AG09319 (cell line): ENCODE results near the gene SLC9A9.

Experiments used
- DNase-seq: peaks from one replicate; pipeline ENCODE4 v3.0.0-alpha.2; 2010; ENCODE audit warnings: low read depth; ENCODE audit errors: extremely low read depth
- CTCF ChIP-seq: IDR thresholded peaks from 2 replicates; pipeline ENCODE4 v1.5.1; 2011; ENCODE audit warnings: low read depth, mild to moderate bottlenecking, inconsistent platforms, low read length, moderate library complexity

Gene SLC9A9

GRCh38 chr3:143497382-143497781 lies 350.9 kb downstream of the SLC9A9 start:
- no peak for TF ChIP-seq CTCF
- no peak for DNase-seq

GRCh38 chr3:143496191-143496590 lies 352.1 kb downstream of the SLC9A9 start:
- no peak for TF ChIP-seq CTCF
- no peak for DNase-seq

GRCh38 chr3:143495527-143495926 lies 352.7 kb downstream of the SLC9A9 start:
- TF ChIP-seq CTCF: no peak
- DNase-seq: no peak

- DNase-seq: no peak
Measured at GRCh38 chr3:143486611-143487010, 361.7 kb downstream of the SLC9A9 start.

GRCh38 chr3:143484846-143485512 lies 363.3 kb downstream of the SLC9A9 start:
- no peak for TF ChIP-seq CTCF
- no peak for DNase-seq

More at GRCh38 chr3:143486611-143487010, 361.7 kb downstream of the SLC9A9 start:
- no peak for TF ChIP-seq CTCF

GRCh38 chr3:143483214-143483613 lies 365.1 kb downstream of the SLC9A9 start:
- no peak for TF ChIP-seq CTCF

GRCh38 chr3:143482106-143483088 lies 365.9 kb downstream of the SLC9A9 start:
- no peak for TF ChIP-seq CTCF
- DNase-seq: no peak

More at GRCh38 chr3:143483214-143483613, 365.1 kb downstream of the SLC9A9 start:
- no peak for DNase-seq
